ENCODE measurements around the gene MT1X.
"Not testable (repeated sequence)": the region's sequence is repeated elsewhere in the genome, so short reads cannot be mapped to it uniquely, and the experiment has no call there.

Gene MT1X

GRCh38 chr16:56653218-56653617 is 29.1 kb upstream of the MT1X start:
- TF ChIP-seq CTCF (conservative IDR thresholded peaks at IDR 0.05; ENCODE audit: low read depth, low read length): no peak

GRCh38 chr16:56657555-56658326 is 24.5 kb upstream of the MT1X start, which contains the start of gene MT1F:
Gene MT1F, plus strand, starts transcription at chr16:56657959. Its CDS starts 100 bp downstream, at chr16:56658059.
- no peak for TF ChIP-seq CTCF (conservative IDR thresholded peaks at IDR 0.05; ENCODE audit: low read depth, low read length)
- peak within 1 kb of the TSS; percentile 60 for H3K4me3 ChIP-seq (ENCODE audit: low read length)
- DNase-seq (ENCODE audit: low read depth): no peak

More at GRCh38 chr16:56653218-56653617, 29.1 kb upstream of the MT1X start:
- DNase-seq (ENCODE audit: low read depth): no peak
- H3K4me3 ChIP-seq (ENCODE audit: low read length): no peak overlapping the region

GRCh38 chr16:56658327-56658875 is 23.9 kb upstream of the MT1X start:
- peak overlapping the region; percentile 60 for H3K4me3 ChIP-seq (ENCODE audit: low read length)
- TF ChIP-seq CTCF (conservative IDR thresholded peaks at IDR 0.05; ENCODE audit: low read depth, low read length): no peak
- no peak for DNase-seq (ENCODE audit: low read depth)

- H3K4me3 ChIP-seq (ENCODE audit: low read length): no peak overlapping the region
- no peak for DNase-seq (ENCODE audit: low read depth)
These were observed 19.6 kb upstream of the MT1X start for GRCh38 chr16:56662357-56663354.

GRCh38 chr16:56664506-56664905 is 17.8 kb upstream of the MT1X start:
- no peak for DNase-seq (ENCODE audit: low read depth)
- no peak for TF ChIP-seq CTCF (conservative IDR thresholded peaks at IDR 0.05; ENCODE audit: low read depth, low read length)
- H3K4me3 ChIP-seq (ENCODE audit: low read length): no peak overlapping the region

More at GRCh38 chr16:56662357-56663354, 19.6 kb upstream of the MT1X start:
- no peak for TF ChIP-seq CTCF (conservative IDR thresholded peaks at IDR 0.05; ENCODE audit: low read depth, low read length)

GRCh38 chr16:56665286-56666261 is 16.7 kb upstream of the MT1X start:
- not testable (repeated sequence) for H3K4me3 ChIP-seq (ENCODE audit: low read length); DNase-seq (ENCODE audit: low read depth)

Data from retinal pigment epithelial cell (primary cell).